CD8-positive, alpha-beta memory T cell (primary cell): ENCODE data around the gene TESK1. TPM values are rescaled to one million over a fixed set of nuclear protein-coding genes. Genes with fewer than 3 reads are reported as not detected.
"Not testable (repeated sequence)": the region's sequence is repeated elsewhere in the genome, so short reads cannot be mapped to it uniquely, and the experiment has no call there.

Experiments used
- CTCF ChIA-PET: fragments of 350-600 bp; sonication (Branson Sonifier 250); formaldehyde crosslinking; loops from one replicate; lab custom pipeline; 2021; ENCODE audit warnings: antibody characterized with exemption; lab: Charles Lee
- POLR2A ChIA-PET: fragments of 350-600 bp; sonication (Branson Sonifier 250); formaldehyde crosslinking; loops from one replicate; lab custom pipeline; 2021; ENCODE audit warnings: antibody characterized with exemption; lab: Charles Lee
- DNase-seq, 5 donors: peaks; one replicate each; pipeline versions ENCODE4 v3.0.0 to v3.0.0-alpha.2; 2020 to 2022; ENCODE audit warnings: mixed read lengths in 1 of 5
- H3K27ac ChIP-seq: one replicate; pipeline ENCODE4 v1.7.0; 2013; ENCODE audit warnings: low read depth, mild to moderate bottlenecking, low read length, moderate library complexity
- H3K27me3 ChIP-seq: 2 replicates; pipeline ENCODE4 v1.7.0; 2013; ENCODE audit warnings: low read length, mild to moderate bottlenecking; ENCODE audit not compliant: insufficient read depth, poor library complexity, severe bottlenecking
- H3K36me3 ChIP-seq: 2 replicates; pipeline ENCODE4 v1.7.0; 2013; ENCODE audit warnings: mild to moderate bottlenecking, low read length, moderate library complexity; ENCODE audit not compliant: insufficient read depth
- H3K4me1 ChIP-seq: 2 replicates; pipeline ENCODE4 v1.7.0; 2013; ENCODE audit warnings: mild to moderate bottlenecking, low read length, moderate library complexity; ENCODE audit not compliant: insufficient read depth
- H3K4me3 ChIP-seq: 2 replicates; pipeline ENCODE4 v1.7.0; 2013; ENCODE audit warnings: mild to moderate bottlenecking, low read length
- H3K9me3 ChIP-seq: 2 replicates; pipeline ENCODE4 v1.7.0; 2013; ENCODE audit warnings: mild to moderate bottlenecking, low read length
- H3K27ac Mint-ChIP-seq, 8 donors: one replicate each; pipeline ENCODE4 v1.8.0; 2020 to 2021; ENCODE audit warnings: mixed read lengths in 8 of 8, mild to moderate bottlenecking in 6 of 8, inconsistent platforms in 3 of 8, moderate library complexity in 3 of 8
- H3K27me3 Mint-ChIP-seq, 2 donors: one replicate each; pipeline ENCODE4 v1.8.0; 2020 to 2021; ENCODE audit warnings: mixed read lengths in 2 of 2, mild to moderate bottlenecking in 1 of 2, moderate library complexity in 1 of 2
- H3K36me3 Mint-ChIP-seq, 3 donors: one replicate each; pipeline ENCODE4 v1.8.0; 2020 to 2021; ENCODE audit warnings: mixed read lengths in 3 of 3, inconsistent platforms in 1 of 3, mild to moderate bottlenecking in 1 of 3
- H3K4me1 Mint-ChIP-seq, 3 donors: one replicate each; pipeline ENCODE4 v1.8.0; 2020 to 2021; ENCODE audit warnings: mixed read lengths in 3 of 3, inconsistent platforms in 1 of 3, mild to moderate bottlenecking in 1 of 3
- H3K4me3 Mint-ChIP-seq, 7 donors: one replicate each; pipeline ENCODE4 v1.8.0; 2020 to 2021; ENCODE audit warnings: mixed read lengths in 7 of 7, mild to moderate bottlenecking in 6 of 7, moderate library complexity in 4 of 7, inconsistent platforms in 2 of 7
- H3K9me3 Mint-ChIP-seq, 5 donors: one replicate each; pipeline ENCODE4 v1.8.0; 2020 to 2022; ENCODE audit warnings: mixed read lengths in 5 of 5, mild to moderate bottlenecking in 3 of 5, moderate library complexity in 2 of 5, inconsistent platforms in 1 of 5
- polyA plus RNA-seq: library from polyadenylated mRNA; unstranded; fragments of 300-500 nt; fragmentation: Illumina TruSeq; gene quantifications from one replicate; pipeline ENCODE4 v1.2.3, GENCODE V29; 2021
- total RNA-seq, 2 experiments: library from RNA; stranded (reverse); gene quantifications; one replicate each; pipeline ENCODE4 v1.2.3, GENCODE V29; 2021

Gene TESK1
- total and polyA plus RNA-seq, 3 experiments from 2014 or later: 15.9 to 46.8 (median 44.2) TPM

- H3K4me3 ChIP-seq: no peak overlapping the region
- no peaks in the 10 kb centered on the region for H3K27me3 ChIP-seq
- no peak overlapping the region for H3K27ac ChIP-seq
- H3K36me3 Mint-ChIP-seq: no peaks in the 10 kb centered on the region
- peak overlapping the region; percentile 45 to 94 (median 80) for H3K27ac Mint-ChIP-seq
- no peaks in the 10 kb centered on the region for H3K9me3 Mint-ChIP-seq
- no peaks in the 10 kb centered on the region for H3K27me3 Mint-ChIP-seq
- H3K4me1 ChIP-seq: no peaks in the 10 kb centered on the region
- DNase-seq: no peak
- peak overlapping the region in 2 of 7 donors; percentile 10 to 53 for H3K4me3 Mint-ChIP-seq
- H3K36me3 ChIP-seq: no peaks in the 10 kb centered on the region
- POLR2A ChIA-PET: no interaction called here
- CTCF ChIA-PET: no interaction called here
- no peaks in the 10 kb centered on the region for H3K9me3 ChIP-seq
- peaks cover 14 to 15% (median 15%) of the 10 kb centered on the region in 3 donors for H3K4me1 Mint-ChIP-seq
Observed at GRCh38 chr9:35570709-35571504, 34.2 kb upstream of the TESK1 start.

- Mint-ChIP-seq H3K27me3 (no peaks in the 10 kb centered on the region), H3K4me3 (no peak overlapping the region), H3K4me1 (peaks cover 11 to 13% (median 13%) of the 10 kb centered on the region in 3 donors), H3K36me3 (peaks cover 3 to 12% (median 4%) of the 10 kb centered on the region in 3 donors), H3K9me3 (peaks cover 4 to 9% (median 7%) of the 10 kb centered on the region in 5 donors), H3K27ac (no peak overlapping the region)
- ChIA-PET POLR2A (no interaction called here), CTCF (no interaction called here)
- no peak overlapping the region for H3K4me3 ChIP-seq
- no peaks in the 10 kb centered on the region for H3K4me1 ChIP-seq
- no peak for DNase-seq
- no peak overlapping the region for H3K27ac ChIP-seq
- H3K27me3 ChIP-seq: no peaks in the 10 kb centered on the region
- H3K9me3 ChIP-seq: no peaks in the 10 kb centered on the region
- no peaks in the 10 kb centered on the region for H3K36me3 ChIP-seq
Observed at GRCh38 chr9:35574578-35575122, 30.4 kb upstream of the TESK1 start.

GRCh38 chr9:35575478-35575877, 29.6 kb upstream of the TESK1 start:
- Histone ChIP-seq H3K27ac (no peak overlapping the region), H3K27me3 (no peaks in the 10 kb centered on the region), H3K4me1 (no peaks in the 10 kb centered on the region), H3K36me3 (no peaks in the 10 kb centered on the region), H3K9me3 (peaks cover 7% of the 10 kb centered on the region), H3K4me3 (no peak overlapping the region)
- POLR2A ChIA-PET: no interaction called here
- Mint-ChIP-seq H3K27ac (no peak overlapping the region), H3K4me3 (no peak overlapping the region), H3K27me3 (no peaks in the 10 kb centered on the region), H3K9me3 (peaks cover 9 to 14% (median 13%) of the 10 kb centered on the region in 5 donors), H3K4me1 (peaks cover 7 to 8% (median 7%) of the 10 kb centered on the region in 3 donors), H3K36me3 (peaks cover 6 to 18% (median 7%) of the 10 kb centered on the region in 3 donors)
- CTCF ChIA-PET: no interaction called here
- no peak for DNase-seq

DNA sequence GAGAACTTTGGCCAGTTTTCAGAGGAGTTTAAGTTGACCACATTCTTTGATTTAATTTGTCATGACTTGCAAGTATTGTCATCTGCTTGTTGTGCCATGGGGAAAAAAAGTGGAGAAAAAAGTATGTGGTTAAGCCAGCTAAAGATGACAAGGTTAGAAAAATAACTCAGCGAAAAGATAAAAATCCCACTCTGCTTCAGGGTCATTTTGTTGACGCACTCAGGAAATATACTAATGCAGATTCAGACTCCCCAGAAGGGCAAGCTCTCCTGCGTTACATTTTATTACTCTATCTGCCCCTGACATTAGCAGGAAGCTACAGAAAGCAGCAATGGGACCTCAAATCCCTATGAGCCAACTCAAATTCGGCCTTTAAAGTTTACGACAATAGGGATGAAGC, 27.6 kb upstream of the TESK1 start:
- POLR2A ChIA-PET: no interaction called here

DNA sequence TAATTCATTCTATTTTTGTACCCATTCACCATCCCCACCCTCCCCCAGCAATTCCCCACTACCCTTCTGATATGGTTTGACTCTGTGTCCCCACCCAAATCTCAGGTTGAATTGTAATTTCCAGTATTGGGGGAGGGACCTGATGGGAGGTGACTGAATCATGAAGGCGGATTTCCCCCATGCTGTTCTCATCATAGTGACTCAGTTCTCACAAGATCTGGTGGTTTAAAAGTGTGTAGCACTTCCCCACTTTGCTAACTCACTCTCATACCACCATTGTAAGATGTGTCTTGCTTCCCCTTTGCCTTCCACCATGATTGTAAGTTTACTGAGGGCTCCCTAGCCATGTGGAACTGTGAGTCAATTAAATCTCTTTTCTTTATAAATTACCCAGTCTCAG, 25.9 kb upstream of the TESK1 start:
- Mint-ChIP-seq H3K36me3 (peaks cover 12 to 38% (median 14%) of the 10 kb centered on the region in 3 donors), H3K4me1 (no peaks in the 10 kb centered on the region), H3K27ac (no peak overlapping the region), H3K9me3 (peaks cover 12 to 23% (median 20%) of the 10 kb centered on the region in 5 donors), H3K27me3 (peaks cover 0 to 4% of the 10 kb centered on the region in 2 donors), H3K4me3 (no peak overlapping the region)
- H3K4me3 ChIP-seq: no peak overlapping the region
- ChIA-PET CTCF (no interaction called here), POLR2A (no interaction called here)
- H3K27ac ChIP-seq: no peak overlapping the region
- no peaks in the 10 kb centered on the region for H3K4me1 ChIP-seq
- no peaks in the 10 kb centered on the region for H3K36me3 ChIP-seq
- peaks cover 7% of the 10 kb centered on the region for H3K9me3 ChIP-seq
- no peaks in the 10 kb centered on the region for H3K27me3 ChIP-seq
- DNase-seq: no peak

More for the DNA sequence above, 27.6 kb upstream of the TESK1 start:
- Mint-ChIP-seq H3K27ac (peak overlapping the region in 1 of 8 donors; percentile 9), H3K9me3 (peaks cover 12 to 23% (median 20%) of the 10 kb centered on the region in 5 donors), H3K4me3 (no peak overlapping the region), H3K4me1 (no peaks in the 10 kb centered on the region), H3K36me3 (peaks cover 12 to 34% (median 12%) of the 10 kb centered on the region in 3 donors), H3K27me3 (no peaks in the 10 kb centered on the region)
- Histone ChIP-seq H3K4me1 (no peaks in the 10 kb centered on the region), H3K27ac (no peak overlapping the region), H3K4me3 (no peak overlapping the region), H3K27me3 (no peaks in the 10 kb centered on the region), H3K36me3 (no peaks in the 10 kb centered on the region), H3K9me3 (peaks cover 7% of the 10 kb centered on the region)
- no peak for DNase-seq
- CTCF ChIA-PET: interaction anchor here (1.3 kb wide), 1 partner anchor 9 kb away, joined by 4 read pairs; no protein-coding TSS in a partner anchor

GRCh38 chr9:35579659-35580227, 25.3 kb upstream of the TESK1 start:
- H3K9me3 ChIP-seq, H3K4me1 Mint-ChIP-seq, H3K4me3 Mint-ChIP-seq, POLR2A ChIA-PET, H3K36me3 ChIP-seq, H3K4me3 ChIP-seq, H3K27me3 Mint-ChIP-seq, H3K4me1 ChIP-seq, CTCF ChIA-PET, H3K27me3 ChIP-seq, DNase-seq, H3K27ac ChIP-seq: not testable (repeated sequence)
- Mint-ChIP-seq H3K36me3 (peaks cover 12 to 39% (median 14%) of the 10 kb centered on the region in 3 donors), H3K9me3 (peaks cover 12 to 23% (median 20%) of the 10 kb centered on the region in 5 donors), H3K27ac (peak overlapping the region in 1 of 8 donors; percentile 48)

DNA sequence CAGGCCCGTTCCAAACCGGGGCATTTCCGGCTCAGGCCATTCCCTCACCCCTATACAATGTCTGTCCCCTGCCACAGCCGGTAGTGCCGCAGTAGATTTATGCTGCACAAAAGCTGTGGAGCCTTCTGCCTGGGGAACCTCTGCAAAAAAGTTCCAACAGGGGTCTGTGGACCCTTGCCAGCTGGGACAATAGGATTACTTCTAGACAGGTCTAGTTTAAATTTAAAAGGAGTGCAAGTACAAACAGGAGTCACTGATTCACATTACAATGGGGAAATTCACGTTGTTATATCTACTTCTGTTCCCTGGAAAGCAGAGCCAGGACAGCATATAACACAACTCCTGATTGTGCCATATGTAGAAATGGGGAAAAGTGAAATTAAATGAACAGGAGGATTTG, 21.5 kb upstream of the TESK1 start:
- H3K27ac Mint-ChIP-seq, H3K27me3 Mint-ChIP-seq, H3K4me3 ChIP-seq, H3K4me1 Mint-ChIP-seq, H3K36me3 ChIP-seq, H3K27me3 ChIP-seq, H3K4me3 Mint-ChIP-seq, H3K4me1 ChIP-seq, POLR2A ChIA-PET, DNase-seq, H3K9me3 ChIP-seq, CTCF ChIA-PET, H3K27ac ChIP-seq: not testable (repeated sequence)
- Mint-ChIP-seq H3K9me3 (peaks cover 22 to 39% (median 34%) of the 10 kb centered on the region in 5 donors), H3K36me3 (peaks cover 14 to 54% (median 21%) of the 10 kb centered on the region in 3 donors)

DNA sequence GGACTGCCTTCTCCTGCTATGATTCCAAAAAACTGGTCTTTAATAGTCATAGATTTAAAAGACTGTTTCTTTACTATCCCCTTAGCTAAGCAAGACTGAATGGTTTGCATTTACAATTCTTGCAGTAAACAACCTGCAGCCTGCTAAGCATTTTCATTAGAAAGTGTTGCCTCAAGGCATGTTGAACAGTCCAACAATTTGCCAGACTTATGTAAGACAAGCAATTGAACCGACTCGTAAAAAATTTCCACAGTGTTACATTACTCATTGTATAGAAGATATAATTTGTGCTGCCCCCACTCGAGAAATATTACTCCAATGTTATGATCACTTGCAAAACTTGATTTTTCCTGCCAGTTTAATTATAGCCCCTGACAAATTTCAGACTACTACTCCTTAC, 20.4 kb upstream of the TESK1 start:
- H3K4me1 Mint-ChIP-seq, H3K4me3 ChIP-seq, H3K9me3 ChIP-seq, POLR2A ChIA-PET, DNase-seq, H3K27me3 Mint-ChIP-seq, H3K27ac ChIP-seq, H3K27me3 ChIP-seq, H3K4me3 Mint-ChIP-seq, H3K27ac Mint-ChIP-seq, H3K4me1 ChIP-seq, H3K36me3 ChIP-seq, CTCF ChIA-PET: not testable (repeated sequence)
- peaks cover 11 to 47% (median 17%) of the 10 kb centered on the region in 3 donors for H3K36me3 Mint-ChIP-seq
- H3K9me3 Mint-ChIP-seq: peaks cover 16 to 31% (median 24%) of the 10 kb centered on the region in 5 donors
